Nephron (organoid): ENCODE results near the gene CFAP157.

Experiments used
- H3K27ac Mint-ChIP-seq, 3 experiments: 2 replicates each; pipeline ENCODE4 v1.8.0; 2020; ENCODE audit warnings: mixed read lengths in 3 of 3, mild to moderate bottlenecking in 2 of 3, moderate library complexity in 1 of 3
- H3K27me3 Mint-ChIP-seq: 2 replicates; pipeline ENCODE4 v1.8.0; 2021; ENCODE audit warnings: low read depth, mild to moderate bottlenecking, moderate library complexity, mixed read lengths
- H3K36me3 Mint-ChIP-seq: 2 replicates; pipeline ENCODE4 v1.8.0; 2020; ENCODE audit warnings: low read depth, mixed read lengths
- H3K4me1 Mint-ChIP-seq: 2 replicates; pipeline ENCODE4 v1.8.0; 2020; ENCODE audit warnings: mixed read lengths
- H3K4me3 Mint-ChIP-seq, 3 experiments: 2 replicates each; pipeline ENCODE4 v1.8.0; 2020; ENCODE audit warnings: mild to moderate bottlenecking in 3 of 3, mixed read lengths in 3 of 3, moderate library complexity in 2 of 3
- H3K9me3 Mint-ChIP-seq: 2 replicates; pipeline ENCODE4 v1.8.0; 2020; ENCODE audit warnings: mixed read lengths
- TF ChIP-seq, protein P1 (sequence below), 3 experiments: fragments of 200-600 bp; sonication (generic); IDR thresholded peaks; one replicate each; pipeline ENCODE4 v1.5.0; 2021; ENCODE audit warnings: antibody characterized with exemption in 3 of 3; ENCODE audit not compliant: unreplicated experiment in 3 of 3

CFAP157 gene

GRCh38 chr9:127664678-127665507 lies 41.9 kb upstream of the CFAP157 start:
- H3K27me3 Mint-ChIP-seq, result no peaks in the 10 kb centered on the region
- H3K36me3 Mint-ChIP-seq, result peaks cover 42% of the 10 kb centered on the region
- H3K4me3 Mint-ChIP-seq, result no peak overlapping the region
- TF ChIP-seq, protein P1, sequence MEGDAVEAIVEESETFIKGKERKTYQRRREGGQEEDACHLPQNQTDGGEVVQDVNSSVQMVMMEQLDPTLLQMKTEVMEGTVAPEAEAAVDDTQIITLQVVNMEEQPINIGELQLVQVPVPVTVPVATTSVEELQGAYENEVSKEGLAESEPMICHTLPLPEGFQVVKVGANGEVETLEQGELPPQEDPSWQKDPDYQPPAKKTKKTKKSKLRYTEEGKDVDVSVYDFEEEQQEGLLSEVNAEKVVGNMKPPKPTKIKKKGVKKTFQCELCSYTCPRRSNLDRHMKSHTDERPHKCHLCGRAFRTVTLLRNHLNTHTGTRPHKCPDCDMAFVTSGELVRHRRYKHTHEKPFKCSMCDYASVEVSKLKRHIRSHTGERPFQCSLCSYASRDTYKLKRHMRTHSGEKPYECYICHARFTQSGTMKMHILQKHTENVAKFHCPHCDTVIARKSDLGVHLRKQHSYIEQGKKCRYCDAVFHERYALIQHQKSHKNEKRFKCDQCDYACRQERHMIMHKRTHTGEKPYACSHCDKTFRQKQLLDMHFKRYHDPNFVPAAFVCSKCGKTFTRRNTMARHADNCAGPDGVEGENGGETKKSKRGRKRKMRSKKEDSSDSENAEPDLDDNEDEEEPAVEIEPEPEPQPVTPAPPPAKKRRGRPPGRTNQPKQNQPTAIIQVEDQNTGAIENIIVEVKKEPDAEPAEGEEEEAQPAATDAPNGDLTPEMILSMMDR (IDR thresholded peaks at IDR 0.05; ENCODE audit: unreplicated experiment in 3 of 3), result no peak
- peak overlapping the region; percentile 26 to 80 (median 67) for H3K27ac Mint-ChIP-seq
- peaks cover 47% of the 10 kb centered on the region for H3K4me1 Mint-ChIP-seq
- no peaks in the 10 kb centered on the region for H3K9me3 Mint-ChIP-seq

- Mint-ChIP-seq H3K36me3 (peaks cover 42% of the 10 kb centered on the region), H3K4me1 (peaks cover 38% of the 10 kb centered on the region), H3K4me3 (no peak overlapping the region), H3K27ac (peak overlapping the region; percentile 26 to 45 (median 31)), H3K27me3 (no peaks in the 10 kb centered on the region), H3K9me3 (no peaks in the 10 kb centered on the region)
- TF ChIP-seq, protein P1 (IDR thresholded peaks at IDR 0.05; ENCODE audit: unreplicated experiment in 3 of 3), result no peak
Observed at GRCh38 chr9:127667127-127667844, 39.5 kb upstream of the CFAP157 start.

- no peaks in the 10 kb centered on the region for H3K27me3 Mint-ChIP-seq
- TF ChIP-seq, protein P1 (IDR thresholded peaks at IDR 0.05; ENCODE audit: unreplicated experiment in 3 of 3), result no peak
- peaks cover 32% of the 10 kb centered on the region for H3K4me1 Mint-ChIP-seq
- peak overlapping the region; percentile 26 to 45 (median 31) for H3K27ac Mint-ChIP-seq
- no peak overlapping the region for H3K4me3 Mint-ChIP-seq
- no peaks in the 10 kb centered on the region for H3K9me3 Mint-ChIP-seq
- H3K36me3 Mint-ChIP-seq, result peaks cover 41% of the 10 kb centered on the region
Observed at GRCh38 chr9:127667906-127668305, 38.9 kb upstream of the CFAP157 start.

- TF ChIP-seq, protein P1 (IDR thresholded peaks at IDR 0.05; ENCODE audit: unreplicated experiment in 3 of 3), result no peak
- H3K9me3 Mint-ChIP-seq, result no peaks in the 10 kb centered on the region
- H3K27ac Mint-ChIP-seq, result no peak overlapping the region
Observed at GRCh38 chr9:127673234-127673633, 33.6 kb upstream of the CFAP157 start.

DNA sequence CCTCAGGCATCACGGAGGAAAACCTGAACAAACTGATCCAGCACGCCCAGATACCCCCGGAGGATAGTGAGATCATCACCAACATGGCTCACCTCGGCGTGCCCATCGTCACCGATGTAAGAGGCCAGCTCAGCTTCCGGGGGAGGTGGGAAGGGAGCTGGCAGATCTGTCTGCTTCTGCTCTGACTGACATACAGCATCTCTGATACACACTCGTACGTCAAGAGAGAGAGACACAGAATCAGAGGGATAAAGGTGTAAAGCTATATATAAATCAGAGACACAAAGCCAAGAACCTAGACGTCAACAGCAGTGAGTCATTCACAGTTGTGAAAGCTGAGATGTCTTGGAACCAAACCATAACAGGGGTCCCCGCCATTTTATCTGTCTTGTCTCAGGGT lies 30.1 kb upstream of the CFAP157 start:
- Mint-ChIP-seq H3K27me3 (no peaks in the 10 kb centered on the region), H3K27ac (no peak overlapping the region), H3K4me3 (no peak overlapping the region), H3K9me3 (no peaks in the 10 kb centered on the region), H3K36me3 (peaks cover 46% of the 10 kb centered on the region), H3K4me1 (peaks cover 5% of the 10 kb centered on the region)
- TF ChIP-seq, protein P1 (IDR thresholded peaks at IDR 0.05; ENCODE audit: unreplicated experiment in 3 of 3), result no peak

More at GRCh38 chr9:127673234-127673633, 33.6 kb upstream of the CFAP157 start:
- Mint-ChIP-seq H3K4me1 (no peaks in the 10 kb centered on the region), H3K27me3 (no peaks in the 10 kb centered on the region), H3K36me3 (peaks cover 36% of the 10 kb centered on the region), H3K4me3 (no peak overlapping the region)
